HL-60 (cell line): ENCODE data around the gene TIMP1.
A peak's percentile ranks its signal among the peaks of the same experiment; 100 is the strongest.

Experiments used
- CTCF ChIP-seq: IDR thresholded peaks from one replicate; pipeline ENCODE4 v1.5.1; 2011; ENCODE audit warnings: low read length, control low read depth, inconsistent platforms; ENCODE audit not compliant: insufficient read depth
- POLR2AphosphoS5 ChIP-seq: IDR thresholded peaks from 2 replicates; pipeline ENCODE4 v1.6.1; 2012; ENCODE audit warnings: low read depth

- peak; percentile 10 for TF ChIP-seq CTCF
- TF ChIP-seq POLR2AphosphoS5: no peak
Observed at GRCh38 chrX:47562615-47563243, 19.5 kb upstream of the TIMP1 start.
